ENCODE data around the gene CHKA.

CHKA gene

DNA sequence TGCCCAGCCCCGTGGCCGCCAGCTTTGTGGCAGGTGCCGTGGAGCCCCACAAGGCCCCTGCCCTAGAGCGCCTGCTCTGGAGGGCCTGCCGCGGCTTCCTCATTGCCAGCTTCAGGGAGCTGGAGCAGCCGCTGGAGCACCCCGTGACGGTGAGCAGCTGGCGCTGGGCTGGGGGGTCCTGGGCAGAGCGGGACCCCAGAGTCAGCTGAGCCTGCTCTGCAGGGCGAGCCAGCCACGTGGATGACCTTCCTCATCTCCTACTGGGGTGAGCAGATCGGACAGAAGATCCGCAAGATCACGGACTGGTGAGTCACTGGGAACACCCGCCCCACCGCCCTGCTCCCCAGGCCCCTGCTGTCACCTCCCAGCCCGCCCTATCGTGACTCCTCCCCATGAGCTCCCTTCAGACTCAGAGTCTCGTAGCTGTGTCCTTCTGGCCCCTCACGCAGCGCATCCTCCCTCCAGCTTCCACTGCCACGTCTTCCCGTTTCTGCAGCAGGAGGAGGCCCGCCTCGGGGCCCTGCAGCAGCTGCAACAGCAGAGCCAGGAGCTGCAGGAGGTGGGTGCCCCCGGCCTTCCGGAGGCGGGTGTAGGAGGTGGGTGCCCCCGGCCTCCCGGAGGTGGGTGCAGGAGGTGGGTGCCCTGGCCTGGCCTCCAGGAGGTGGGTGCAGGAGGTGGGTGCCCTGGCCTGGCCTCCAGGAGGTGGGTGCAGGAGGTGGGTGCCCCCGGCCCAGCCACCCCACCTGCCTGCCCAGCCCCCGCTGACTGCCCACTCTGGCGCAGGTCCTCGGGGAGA is 77.6 kb downstream of the CHKA start:
- no peak for DNase-seq

DNA sequence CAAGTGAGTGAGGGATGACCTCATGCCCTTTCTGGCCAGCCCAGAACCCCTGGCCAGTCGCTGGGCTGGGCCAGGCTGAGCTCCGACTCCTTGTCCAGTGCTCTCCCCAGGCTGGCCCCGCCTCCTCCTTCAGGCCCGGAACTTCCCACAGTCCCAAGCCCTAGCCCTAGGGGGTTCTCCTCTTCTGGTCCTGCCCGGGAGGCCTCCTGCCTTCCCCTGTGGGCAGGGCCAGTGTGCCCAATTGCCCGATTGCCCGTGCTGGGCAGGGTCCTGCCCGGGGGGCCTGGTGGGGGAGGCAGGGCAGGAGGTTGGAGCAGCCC is 78.2 kb downstream of the CHKA start:
- no peak for DNase-seq

DNA sequence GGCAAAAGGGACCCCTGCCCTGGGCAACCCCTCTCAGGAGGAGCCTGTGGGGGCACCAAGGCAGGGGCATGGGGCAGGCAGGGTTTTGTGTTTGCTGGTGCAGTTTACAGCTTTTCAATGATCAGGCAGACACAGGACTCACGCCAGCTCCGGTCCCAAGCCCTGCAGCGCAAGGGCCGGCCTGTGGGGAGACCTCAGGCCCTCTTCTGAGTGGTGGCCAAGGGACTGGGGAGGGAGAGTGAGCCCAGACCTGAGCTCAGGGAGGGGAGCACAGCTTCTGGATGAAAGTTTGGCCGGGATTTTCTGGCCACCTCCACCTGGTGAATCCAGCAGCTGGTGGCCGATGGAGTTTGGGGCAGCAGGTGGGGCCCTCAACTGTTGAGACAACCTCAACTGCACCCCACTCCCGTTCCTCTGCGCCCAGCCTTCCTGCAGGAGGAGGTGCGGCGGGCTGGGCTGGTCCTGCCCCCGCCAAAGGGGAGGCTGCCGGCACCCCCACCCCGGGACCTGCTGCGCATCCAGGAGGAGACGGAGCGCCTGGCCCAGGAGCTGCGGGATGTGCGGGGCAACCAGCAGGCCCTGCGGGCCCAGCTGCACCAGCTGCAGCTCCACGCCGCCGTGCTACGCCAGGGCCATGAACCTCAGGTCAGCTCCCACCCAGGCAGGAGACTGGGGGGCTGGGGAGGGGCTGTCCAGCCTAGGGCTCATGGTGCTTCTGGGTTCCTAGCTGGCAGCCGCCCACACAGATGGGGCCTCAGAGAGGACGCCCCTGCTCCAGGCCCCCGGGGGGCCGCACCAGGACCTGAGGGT is 78.8 kb downstream of the CHKA start:
- DNase-seq: no peak

DNA sequence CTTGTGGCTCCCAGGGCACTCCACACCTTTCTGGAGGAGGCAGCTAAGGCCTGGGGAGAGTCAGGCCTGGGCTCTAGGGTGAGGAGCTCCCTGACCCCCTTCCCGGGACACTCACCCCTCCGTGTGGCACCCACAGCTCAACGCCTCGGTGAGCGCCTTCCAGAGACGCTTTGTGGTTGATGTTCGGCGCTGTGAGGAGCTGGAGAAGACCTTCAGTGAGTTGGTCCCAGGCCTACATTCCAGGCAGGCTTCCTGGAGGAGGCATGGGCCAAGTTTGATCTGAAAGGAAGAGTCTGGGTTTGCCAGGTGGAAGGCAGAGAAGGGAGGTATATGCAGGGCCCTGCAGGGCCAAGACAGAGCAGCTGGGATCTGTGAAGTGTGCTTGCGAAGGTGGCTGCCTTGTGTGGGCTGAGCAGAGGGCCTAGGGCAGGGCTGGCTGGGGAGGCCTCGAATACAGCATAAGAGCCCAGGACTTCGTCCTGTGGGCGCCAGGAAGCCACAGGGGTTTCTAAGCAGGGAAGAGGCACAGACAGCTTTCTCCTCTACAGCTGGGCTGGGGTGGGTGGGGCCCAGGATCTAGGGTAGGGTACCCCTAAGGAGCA is 79.5 kb downstream of the CHKA start:
- DNase-seq: no peak

DNA sequence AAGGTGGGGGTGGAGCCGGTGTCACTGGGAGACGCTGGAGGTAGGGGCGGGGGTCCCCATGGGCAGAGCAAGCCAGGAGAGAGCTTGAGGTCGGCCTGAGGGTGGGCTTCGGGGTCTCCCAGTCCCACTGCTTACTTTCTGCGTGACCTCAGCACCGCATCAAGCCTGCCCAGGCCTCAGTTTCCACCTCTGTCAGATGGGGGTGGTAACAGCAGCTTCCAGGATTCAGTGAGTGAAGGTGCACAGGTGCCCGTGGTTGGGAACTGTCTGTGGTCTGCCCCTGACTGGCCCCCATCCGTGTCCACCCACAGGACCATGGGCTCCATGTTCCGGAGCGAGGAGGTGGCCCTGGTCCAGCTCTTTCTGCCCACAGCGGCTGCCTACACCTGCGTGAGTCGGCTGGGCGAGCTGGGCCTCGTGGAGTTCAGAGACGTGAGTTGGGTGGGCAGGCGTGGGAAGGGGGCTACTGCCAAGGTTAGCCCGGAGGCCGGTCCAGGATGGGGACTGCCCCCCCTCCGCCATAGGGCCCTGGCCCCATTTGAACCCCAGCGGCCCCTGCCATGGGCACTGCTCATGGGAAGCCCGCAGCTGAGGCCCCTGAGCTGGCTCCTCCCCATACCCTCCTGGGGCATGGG is 80.1 kb downstream of the CHKA start:
- DNase-seq: no peak

DNA sequence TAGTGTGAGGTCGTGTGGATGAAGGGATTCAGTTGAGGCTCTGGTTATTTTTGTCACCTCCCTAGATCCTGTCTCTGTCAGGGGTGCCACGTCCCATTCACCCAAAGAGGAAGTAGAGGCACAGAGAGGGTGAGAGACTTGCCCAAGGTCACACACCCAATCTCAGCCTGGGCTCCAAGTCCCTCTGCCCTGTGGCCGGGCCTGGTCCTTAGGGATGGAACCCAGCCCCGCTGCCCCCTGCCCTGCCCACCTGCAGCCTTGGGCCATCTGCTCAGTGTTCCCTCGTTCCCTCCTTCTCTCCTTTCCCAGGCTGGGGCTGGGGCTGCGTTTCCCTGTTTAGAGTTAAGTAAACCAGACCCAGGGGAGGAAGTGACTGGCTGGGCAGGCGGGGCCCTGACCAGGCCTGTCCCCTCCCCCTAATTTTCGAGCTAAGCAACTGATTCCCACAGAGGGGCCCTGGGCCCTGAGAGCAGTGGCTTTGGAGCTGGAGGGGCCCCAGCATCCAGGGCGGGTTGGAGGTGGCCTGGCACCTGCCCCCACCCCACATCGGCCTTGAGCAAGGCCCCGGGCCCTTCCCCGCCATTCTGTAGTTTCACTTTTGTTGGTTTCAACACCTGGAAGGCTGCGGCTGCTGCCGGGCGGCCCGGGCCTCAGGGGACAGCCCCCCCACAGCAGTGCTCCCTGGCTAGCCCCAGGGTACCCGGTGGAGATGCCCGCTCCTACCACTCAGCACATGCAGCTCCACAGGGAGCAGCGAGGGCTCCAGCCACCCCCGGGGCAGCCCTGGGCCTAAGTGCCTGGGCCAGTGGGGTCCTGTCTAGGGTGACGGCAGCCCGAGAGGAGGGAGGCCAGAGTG is 80.9 kb downstream of the CHKA start:
- DNase-seq: peak; percentile 58

DNA sequence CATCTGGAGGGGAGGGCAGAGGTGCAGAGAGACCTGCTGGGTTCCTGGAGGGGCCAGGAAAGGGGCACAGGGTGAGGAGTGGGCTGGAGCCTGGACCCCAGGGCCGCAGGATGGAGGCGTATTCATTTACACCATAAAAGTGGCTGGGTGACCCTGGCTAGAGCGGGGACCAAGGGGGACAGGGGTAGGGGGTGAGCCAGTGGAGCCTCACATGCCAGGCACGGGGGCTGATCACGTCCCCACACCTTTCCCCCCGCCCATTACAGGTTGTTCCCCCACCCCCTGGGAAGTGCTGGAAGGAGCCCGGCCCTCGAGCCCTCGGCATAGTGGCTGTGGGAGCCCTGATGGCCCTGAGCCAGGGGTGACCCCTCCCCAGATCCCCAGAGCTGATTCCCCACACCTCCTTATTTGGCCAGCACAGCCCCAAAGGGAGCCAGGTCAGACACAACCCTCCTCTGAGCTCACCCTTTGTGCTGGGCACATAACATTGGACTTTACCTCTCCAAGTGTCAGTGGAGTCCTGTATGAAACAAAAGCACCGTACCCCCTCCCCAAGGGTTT is 81.6 kb downstream of the CHKA start:
- no peak for DNase-seq

DNA sequence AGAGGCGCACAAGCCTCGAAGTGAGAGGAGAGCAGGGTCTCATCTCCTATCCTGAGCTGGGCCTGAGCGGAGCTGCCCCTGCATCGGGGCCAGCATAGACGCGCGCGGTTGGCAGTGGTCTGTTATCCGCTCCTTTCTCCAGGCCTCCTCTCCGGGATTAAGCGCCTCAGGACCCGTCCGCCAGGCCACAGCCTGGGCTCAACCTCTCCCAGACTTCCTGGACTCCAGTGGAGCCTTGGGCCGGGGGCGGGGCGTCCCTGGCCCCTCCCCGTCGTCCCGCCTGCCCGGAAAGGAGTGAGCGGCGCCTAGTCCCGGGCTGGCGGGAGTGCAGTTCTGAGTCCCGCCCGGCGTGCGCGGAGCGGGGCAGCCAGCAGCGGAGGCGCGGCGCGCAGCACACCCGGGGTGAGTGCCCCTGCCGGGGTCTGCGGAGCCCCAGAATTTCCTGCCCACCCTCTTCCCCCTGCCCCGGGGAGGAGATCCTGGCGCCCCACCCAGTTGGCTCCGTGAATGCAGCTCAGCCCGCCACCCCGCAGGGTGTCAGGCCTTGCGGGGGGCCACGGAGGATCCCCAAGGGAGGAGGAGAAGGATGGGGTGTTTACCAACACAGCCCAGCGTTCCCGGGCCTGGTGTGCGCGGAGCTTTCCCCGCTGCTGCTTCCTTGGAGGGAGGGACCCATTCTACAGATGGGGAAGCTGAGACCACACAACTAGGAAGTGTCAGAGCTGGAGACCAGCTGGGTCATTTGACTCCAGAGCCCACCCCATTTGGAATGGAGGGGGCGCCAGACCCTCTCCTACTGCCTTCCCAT is 82.3 kb downstream of the CHKA start, which contains the start of gene TCIRG1:
TCIRG1 (plus strand) TSS at position 308 of the 808 bp plus-strand sequence. CDS start 2,247 bp downstream, outside the sequence.
- peak; percentile 63 for DNase-seq

DNA sequence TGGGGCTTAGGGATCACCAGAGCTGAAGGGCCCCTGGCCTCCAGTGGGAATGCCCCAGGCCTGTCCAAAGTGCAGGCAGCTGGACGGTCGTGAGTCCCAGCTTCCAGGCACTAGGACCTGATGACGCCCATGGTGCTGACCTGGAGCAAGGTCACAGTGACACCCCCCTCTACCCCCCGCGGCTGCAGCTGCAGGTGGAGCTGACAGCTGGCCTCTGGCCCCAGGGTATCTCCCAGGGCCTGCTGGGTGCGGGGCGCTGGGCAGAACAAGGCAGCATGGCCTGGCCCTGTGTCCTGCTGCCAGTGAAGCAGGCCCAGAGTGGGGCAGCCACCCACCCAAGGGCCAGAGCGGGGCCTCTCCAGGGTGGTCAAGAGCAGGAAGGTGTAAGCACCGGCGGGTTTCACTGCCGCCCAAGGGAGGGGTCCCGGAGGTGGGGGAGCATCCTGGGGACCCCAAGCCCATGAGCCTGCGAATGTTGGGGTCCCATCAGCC is 82.9 kb downstream of the CHKA start:
- no peak for DNase-seq

DNA sequence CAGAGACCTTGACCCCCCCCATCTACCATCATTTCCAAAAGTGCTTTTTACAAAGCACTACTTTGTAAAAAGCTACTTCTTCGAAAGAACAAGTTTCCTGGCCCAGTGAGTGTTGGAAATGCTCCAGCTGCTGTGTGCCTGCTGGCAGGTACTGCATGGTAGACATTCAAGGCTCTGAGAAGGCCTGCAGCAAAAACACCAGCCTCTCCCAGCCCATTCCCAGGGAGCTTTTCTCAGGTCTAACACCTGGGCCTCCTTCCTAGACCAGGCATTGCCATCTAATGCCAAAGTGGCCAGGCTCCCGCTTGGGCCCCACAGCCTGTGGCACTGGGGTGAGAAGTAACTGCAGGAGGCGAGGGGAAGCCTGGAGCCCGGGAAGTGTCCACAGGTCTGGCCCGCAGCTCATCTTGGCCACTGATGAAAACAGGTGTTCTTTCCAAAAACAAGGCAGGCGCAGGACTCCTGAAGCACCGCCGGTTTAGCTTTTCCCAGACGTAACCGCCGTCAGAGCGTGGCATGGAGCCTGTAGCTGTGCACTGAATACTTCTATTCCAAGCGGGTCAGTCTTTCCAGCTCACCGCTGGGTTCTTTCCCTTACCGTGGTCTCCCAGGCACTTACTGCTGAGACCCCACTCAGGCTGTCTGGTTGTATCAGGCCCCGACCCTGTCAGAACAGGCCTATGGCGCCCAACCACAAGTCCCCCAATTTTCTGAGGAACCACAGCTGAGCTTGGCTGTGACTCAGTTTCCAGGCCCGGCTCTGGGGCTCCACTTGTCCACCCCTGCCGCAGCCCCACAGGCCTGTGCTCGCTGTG is 83.6 kb downstream of the CHKA start:
- no peak for DNase-seq

DNA sequence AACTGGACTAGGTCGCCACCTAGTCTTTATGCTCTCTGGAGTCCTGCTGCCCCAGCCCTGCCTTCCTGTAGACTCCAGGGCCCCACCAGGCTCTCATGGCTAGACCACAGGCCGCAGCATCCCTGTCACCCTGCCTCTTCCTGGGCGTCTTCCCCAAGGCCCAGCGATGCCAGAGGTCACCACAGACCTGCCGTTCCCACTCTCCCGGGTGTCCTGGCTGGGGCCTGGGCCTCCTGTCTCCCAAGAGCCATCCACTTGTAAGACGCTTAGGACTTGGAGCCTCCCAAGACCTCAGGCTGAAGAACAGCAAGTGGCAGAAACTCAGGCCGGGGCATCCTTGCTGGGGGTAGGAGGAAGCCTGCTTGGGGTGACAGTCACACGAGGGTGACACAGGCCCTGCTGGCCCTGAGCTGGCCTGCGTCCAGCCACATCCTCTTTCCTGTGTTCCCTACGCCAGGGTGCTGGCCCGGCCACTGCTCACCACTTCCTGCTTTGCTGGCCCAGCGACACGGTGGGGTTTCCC is 84.4 kb downstream of the CHKA start:
- DNase-seq: no peak

DNA sequence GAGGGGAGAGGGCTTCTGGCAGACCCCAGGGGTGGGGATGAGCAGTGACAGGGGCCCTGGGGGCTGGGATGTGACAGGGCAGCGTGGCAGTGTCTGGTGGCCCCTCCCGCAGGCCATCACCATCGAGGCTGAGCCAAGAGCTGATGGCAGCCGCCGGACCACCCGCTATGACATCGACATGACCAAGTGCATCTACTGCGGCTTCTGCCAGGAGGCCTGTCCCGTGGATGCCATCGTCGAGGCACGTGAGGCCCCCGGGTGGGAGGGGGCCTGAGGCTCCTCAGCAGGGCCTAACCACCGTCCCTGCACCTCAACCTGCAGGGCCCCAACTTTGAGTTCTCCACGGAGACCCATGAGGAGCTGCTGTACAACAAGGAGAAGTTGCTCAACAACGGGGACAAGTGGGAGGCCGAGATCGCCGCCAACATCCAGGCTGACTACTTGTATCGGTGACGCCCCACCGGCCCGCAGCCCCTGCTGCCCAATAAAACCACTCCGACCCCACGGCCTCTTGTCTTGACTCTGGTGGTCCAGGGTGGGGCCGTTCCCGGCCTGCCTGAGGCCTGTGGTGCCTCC is 85.0 kb downstream of the CHKA start:
- no peak for DNase-seq

DNA sequence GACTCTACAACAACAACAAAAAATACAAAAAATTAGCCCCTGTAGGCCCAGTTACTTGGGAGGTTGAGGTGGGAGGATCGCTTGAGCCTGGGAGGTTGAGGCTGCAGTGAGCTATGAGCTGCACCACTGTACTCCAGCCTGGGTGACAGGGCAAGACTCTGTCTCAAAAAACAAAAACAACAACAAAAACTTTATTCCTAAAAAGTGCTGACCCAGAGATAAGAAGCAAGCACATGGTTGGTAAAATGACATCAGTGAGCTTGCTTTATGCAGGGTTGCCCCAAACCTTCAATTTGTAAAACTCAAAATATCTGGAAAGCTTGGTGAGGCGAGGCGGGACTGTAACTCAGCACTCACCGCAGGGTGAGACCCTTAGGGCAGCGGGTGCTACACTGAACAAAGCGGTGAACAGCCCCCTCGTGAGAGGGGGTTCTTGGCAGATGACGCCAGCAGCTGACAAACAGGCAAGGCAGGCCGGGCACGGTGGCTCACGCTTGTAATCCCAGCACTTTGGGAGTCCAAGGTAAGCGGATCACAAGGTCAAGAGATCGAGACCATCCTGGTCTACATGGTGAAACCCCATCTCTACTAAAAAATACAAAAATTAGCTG is 85.8 kb downstream of the CHKA start:
- no peak for DNase-seq

DNA sequence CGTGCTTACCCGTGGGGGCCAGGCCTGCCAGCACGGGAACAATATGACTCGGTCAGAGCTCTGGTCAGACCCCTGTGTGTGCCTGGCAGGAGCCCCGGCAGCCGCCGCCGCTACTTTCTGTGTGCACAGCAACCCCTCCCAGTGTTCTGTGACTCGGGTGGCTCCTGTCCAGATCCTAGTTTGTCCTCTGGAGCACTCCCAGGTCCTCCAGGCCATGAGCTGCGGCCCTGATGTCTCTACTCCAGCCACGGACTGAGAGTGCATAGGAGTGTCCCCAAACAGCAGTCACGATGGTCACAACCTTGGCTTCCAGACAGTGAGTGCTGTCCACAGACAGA is 87.5 kb downstream of the CHKA start:
- DNase-seq: no peak

DNA sequence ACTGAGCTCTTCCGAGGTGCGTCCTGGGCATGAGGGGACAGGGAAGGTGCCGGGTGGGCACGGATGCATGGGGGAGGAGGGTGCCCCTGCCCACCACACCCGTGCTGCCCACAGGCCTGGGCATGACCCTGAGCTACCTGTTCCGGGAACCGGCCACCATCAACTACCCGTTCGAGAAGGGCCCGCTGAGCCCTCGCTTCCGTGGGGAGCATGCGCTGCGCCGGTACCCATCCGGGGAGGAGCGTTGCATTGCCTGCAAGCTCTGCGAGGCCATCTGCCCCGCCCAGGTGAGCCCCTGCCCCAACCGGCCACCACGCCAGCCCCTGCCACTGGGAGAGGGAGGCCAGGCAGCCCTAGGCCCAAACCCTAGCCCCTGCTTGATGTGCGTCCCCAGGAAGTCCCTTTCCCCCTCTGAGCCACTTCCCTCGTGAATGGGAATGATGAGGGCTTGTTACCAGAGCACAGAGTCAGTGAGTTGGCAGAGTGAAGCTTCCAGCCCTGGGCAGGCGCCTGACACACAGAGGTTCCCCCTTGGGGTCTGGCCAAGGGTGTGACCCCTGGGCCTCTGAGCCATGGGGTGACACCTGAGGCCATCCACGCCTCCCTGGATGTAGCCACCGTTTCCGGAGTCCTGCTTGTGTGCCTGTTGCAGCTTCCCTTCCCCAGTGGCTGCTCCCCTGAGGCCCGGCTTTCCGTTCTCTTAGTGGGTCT is 88.0 kb downstream of the CHKA start:
- DNase-seq: no peak

DNA sequence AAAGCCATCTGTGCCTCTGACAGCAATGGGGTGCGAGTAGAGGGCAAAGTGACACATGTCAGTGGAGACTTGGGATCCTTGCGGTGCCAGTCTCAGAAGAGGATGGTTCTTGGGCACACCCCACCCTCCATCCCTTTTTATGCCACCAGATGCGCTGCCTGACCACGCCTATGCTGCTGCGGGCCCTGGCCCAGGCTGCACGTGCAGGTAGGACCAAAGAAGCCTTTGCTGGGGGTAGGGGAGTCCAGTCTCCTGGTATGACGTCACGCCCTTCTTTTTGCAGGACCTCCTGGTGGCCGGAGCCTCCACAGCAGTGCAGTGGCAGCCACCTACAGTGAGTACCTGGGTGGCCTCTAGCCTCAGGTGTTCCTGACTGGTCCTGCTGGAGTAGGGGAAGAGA is 89.2 kb downstream of the CHKA start:
- no peak for DNase-seq

DNA sequence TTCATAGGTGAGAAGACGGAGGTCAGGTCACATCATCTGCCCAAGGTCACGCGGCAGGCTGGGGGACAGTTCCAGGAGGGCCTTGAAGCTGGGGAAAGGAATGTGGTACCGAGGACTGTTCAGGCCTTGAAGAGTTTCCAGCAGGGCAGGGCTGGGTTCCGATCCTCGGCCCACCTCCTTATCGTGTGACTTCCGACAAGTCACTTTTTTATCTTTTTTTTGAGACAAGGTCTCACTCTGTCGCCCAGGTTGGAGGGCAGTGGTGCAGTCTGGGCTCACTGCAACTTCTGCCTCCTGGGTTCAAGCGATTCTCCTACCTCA is 90.1 kb downstream of the CHKA start:
- no peak for DNase-seq

DNA sequence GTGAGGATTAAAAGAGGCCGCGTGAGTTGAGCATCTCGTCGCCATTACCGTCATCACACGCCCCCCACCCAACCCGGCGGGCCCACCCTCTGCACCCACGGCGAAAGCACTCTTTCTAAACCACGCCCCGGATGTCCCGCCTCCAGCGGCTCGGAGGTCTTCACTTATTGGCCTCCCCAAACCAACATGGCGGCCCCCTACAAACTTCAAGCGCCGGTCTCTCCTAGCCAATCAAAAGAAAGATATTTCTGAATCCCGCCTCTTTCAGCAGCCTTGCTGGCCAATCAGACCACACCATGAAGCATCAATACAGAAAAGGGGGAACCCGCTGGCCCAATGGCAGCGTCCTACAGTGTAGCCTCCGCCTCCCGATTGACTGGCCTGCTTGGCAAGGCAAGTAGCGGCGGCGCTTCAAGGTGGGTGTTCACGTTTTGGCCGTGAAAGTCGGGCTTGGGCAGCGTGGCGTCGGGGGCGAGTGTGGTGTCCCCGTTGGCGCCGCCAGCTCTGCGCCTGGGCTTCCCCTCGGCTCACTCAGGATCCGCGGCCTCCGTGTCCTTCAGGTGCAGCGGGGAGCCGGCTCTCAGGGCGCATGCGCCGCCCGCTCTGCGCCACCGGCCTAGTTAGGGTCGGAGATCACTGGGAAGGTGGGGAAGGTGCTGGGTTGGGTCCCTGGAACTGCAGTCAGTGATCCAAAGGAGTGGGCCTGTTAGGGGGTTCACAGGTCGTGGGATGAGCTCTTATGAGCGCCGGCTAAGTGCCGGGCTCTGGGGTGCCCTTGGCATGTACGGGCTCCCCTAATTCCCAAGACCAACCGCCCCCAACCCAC is 90.7 kb downstream of the CHKA start, which contains the start of gene NDUFS8:
NDUFS8 (plus strand) TSS at position 364 of the 826 bp plus-strand sequence. CDS start 1,471 bp downstream, outside the sequence.
- DNase-seq: peak; percentile 94

Data from activated T-cell treated with anti-CD3 and anti-CD28 coated beads, Interleukin-2, amount 50 U/mL, for 1 hour (primary cell).